Keratinocyte (primary cell): ENCODE measurements around the gene ATP8A1.

Source experiments
- EZH2 ChIP-seq: IDR thresholded peaks from one replicate; pipeline ENCODE4 v1.6.1; 2012; ENCODE audit warnings: inconsistent platforms, mild to moderate bottlenecking, low read length, moderate library complexity
- TF ChIP-seq, protein P1 (sequence below), 3 experiments: IDR thresholded peaks in 1 of 3; conservative IDR thresholded peaks in 1 of 3; optimal IDR thresholded peaks in 1 of 3; 2 replicates in 2 of 3; 3 replicates in 1 of 3; pipeline versions ENCODE3 to v1.5.1; 2011; ENCODE audit warnings: low read length in 3 of 3, mild to moderate bottlenecking in 3 of 3, moderate library complexity in 2 of 3, control low read depth in 1 of 3, inconsistent platforms in 1 of 3; ENCODE audit not compliant: insufficient read depth in 2 of 3; ENCODE audit errors: extremely low read depth in 1 of 3

DNA sequence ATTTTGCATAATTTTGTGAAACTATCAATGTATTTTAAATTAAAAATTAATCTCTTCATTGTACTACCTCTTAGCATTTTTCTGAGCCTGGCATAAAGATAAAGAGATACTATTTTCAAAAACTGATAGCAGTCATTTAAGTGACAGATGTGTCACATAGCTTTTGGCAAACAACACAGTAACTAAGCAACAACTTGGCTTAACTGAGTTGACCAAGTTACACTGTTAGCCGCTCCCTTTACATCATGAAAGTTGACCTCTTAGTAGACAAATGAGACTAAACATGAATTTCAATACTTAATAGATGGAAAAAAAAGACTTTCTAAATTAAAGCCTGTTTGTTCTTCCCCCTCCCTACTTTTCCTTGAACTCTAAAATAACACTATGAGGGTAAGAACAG lies 62.0 kb downstream of the ATP8A1 start:
- no peak for TF ChIP-seq EZH2
- TF ChIP-seq, protein P1, sequence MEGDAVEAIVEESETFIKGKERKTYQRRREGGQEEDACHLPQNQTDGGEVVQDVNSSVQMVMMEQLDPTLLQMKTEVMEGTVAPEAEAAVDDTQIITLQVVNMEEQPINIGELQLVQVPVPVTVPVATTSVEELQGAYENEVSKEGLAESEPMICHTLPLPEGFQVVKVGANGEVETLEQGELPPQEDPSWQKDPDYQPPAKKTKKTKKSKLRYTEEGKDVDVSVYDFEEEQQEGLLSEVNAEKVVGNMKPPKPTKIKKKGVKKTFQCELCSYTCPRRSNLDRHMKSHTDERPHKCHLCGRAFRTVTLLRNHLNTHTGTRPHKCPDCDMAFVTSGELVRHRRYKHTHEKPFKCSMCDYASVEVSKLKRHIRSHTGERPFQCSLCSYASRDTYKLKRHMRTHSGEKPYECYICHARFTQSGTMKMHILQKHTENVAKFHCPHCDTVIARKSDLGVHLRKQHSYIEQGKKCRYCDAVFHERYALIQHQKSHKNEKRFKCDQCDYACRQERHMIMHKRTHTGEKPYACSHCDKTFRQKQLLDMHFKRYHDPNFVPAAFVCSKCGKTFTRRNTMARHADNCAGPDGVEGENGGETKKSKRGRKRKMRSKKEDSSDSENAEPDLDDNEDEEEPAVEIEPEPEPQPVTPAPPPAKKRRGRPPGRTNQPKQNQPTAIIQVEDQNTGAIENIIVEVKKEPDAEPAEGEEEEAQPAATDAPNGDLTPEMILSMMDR (optimal IDR thresholded peaks at IDR 0.05 in 1 of 3, IDR thresholded peaks at IDR 0.05 in 1 of 3, conservative IDR thresholded peaks at IDR 0.05 in 1 of 3; ENCODE audit: extremely low read depth in 1 of 3, insufficient read depth in 2 of 3, low read length in 3 of 3) = no peak
